Loucy (cell line): Measurements from ENCODE around the gene CRELD2.

Experiments used
- EZH2phosphoT487 ChIP-seq: fragments of 200-600 bp; IDR thresholded peaks from 2 replicates; pipeline ENCODE4 v1.6.1; 2018; ENCODE audit warnings: antibody characterized with exemption, mild to moderate bottlenecking, moderate library complexity, borderline replicate concordance
- TF ChIP-seq, protein P1 (sequence below): fragments of 200-600 bp; sonication (generic); conservative IDR thresholded peaks from 2 replicates; pipeline ENCODE4 v1.5.1; 2014; ENCODE audit warnings: mild to moderate bottlenecking, antibody characterized with exemption, low read length

DNA sequence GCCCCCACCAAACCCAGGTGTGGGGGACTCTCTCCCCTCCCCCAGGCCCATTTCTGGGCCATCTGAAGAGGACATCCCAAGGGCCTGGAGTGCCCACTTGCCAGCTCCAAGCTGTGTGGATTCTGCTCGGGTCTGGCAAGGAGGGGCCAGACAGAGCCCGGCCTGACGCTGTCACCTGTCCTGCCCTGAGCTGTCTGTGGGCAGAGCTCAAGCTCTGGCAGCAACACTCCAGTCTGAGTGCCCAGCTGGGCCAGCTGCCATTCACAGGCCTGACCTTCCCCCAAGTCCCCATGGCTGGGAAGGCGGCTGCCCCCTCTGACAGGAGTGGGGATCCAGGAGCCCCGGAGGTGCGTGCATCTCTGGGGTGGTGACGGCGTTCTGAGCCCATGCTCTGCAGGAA, 35.9 kb downstream of the CRELD2 start:
- TF ChIP-seq, protein P1, sequence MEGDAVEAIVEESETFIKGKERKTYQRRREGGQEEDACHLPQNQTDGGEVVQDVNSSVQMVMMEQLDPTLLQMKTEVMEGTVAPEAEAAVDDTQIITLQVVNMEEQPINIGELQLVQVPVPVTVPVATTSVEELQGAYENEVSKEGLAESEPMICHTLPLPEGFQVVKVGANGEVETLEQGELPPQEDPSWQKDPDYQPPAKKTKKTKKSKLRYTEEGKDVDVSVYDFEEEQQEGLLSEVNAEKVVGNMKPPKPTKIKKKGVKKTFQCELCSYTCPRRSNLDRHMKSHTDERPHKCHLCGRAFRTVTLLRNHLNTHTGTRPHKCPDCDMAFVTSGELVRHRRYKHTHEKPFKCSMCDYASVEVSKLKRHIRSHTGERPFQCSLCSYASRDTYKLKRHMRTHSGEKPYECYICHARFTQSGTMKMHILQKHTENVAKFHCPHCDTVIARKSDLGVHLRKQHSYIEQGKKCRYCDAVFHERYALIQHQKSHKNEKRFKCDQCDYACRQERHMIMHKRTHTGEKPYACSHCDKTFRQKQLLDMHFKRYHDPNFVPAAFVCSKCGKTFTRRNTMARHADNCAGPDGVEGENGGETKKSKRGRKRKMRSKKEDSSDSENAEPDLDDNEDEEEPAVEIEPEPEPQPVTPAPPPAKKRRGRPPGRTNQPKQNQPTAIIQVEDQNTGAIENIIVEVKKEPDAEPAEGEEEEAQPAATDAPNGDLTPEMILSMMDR, result no peak
- no peak for TF ChIP-seq EZH2phosphoT487
